ENCODE results near the gene FBXW4. TPM values are rescaled to one million over a fixed set of nuclear protein-coding genes. Genes with fewer than 3 reads are reported as not detected.

FBXW4 gene
- total RNA-seq, 1 donor from 2014 or later, result 24.4 TPM

DNA sequence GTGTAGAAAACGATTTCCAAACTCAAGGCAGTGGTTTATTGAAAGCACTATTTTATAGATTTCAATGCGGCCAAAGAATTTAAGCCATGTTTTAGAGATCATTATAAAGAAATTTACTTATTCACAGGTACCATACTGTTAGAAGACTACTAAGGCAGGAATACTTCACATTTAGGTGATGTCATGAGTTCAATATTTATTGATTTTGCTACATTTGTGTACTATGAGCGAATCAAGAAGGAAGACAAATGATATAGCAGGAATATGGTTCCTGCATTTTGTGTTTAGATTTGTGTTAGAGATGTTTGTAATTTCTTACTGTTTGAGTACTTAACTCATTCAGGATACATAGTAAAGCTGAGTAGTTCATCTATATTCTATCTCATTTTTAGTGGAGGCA, 1.7 kb upstream of the FBXW4 start:
- TF ChIP-seq, protein P1, sequence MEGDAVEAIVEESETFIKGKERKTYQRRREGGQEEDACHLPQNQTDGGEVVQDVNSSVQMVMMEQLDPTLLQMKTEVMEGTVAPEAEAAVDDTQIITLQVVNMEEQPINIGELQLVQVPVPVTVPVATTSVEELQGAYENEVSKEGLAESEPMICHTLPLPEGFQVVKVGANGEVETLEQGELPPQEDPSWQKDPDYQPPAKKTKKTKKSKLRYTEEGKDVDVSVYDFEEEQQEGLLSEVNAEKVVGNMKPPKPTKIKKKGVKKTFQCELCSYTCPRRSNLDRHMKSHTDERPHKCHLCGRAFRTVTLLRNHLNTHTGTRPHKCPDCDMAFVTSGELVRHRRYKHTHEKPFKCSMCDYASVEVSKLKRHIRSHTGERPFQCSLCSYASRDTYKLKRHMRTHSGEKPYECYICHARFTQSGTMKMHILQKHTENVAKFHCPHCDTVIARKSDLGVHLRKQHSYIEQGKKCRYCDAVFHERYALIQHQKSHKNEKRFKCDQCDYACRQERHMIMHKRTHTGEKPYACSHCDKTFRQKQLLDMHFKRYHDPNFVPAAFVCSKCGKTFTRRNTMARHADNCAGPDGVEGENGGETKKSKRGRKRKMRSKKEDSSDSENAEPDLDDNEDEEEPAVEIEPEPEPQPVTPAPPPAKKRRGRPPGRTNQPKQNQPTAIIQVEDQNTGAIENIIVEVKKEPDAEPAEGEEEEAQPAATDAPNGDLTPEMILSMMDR (IDR thresholded peaks at IDR 0.05; ENCODE audit: insufficient read depth, low read length, poor library complexity, severe bottlenecking), result no peak
- H3K36me3 ChIP-seq (ENCODE audit: control insufficient read depth, insufficient read depth, low read length), result no peaks in the 10 kb centered on the region
- no peaks in the 10 kb centered on the region for H3K27me3 ChIP-seq (ENCODE audit: control insufficient read depth, insufficient read depth, low read length)
- no peak for DNase-seq (ENCODE audit: low read depth)
- no peak overlapping the region for H3K4me3 ChIP-seq (ENCODE audit: low read depth, low read length)

DNA sequence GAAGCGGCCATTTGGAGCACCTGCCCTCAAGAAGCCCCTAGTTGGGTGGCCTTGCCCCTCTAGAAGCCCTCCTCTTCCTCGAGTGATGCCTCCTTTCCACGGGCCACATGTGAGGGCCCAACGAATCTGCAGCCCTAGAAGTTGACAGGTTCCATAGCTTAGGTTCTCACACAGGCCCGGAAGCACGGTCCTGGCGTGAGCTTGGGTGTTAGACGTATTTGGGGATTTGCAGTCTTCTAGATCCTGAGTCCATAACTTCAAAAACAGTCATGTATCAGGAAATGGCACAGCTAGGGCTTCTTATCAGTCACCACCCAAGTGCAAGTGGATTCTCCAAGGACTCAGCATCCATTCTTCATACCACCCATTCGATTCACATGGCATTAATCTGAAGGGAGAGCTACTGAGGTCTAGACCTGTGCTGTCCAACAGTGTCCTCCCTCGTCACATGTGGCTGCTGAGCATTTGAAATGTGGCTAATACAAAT, 477 bp upstream of the FBXW4 start:
- H3K4me3 ChIP-seq (ENCODE audit: low read depth, low read length), result peak overlapping the region; percentile 85
- TF ChIP-seq, protein P1 (IDR thresholded peaks at IDR 0.05; ENCODE audit: insufficient read depth, low read length, poor library complexity, severe bottlenecking), result no peak
- H3K27me3 ChIP-seq (ENCODE audit: control insufficient read depth, insufficient read depth, low read length), result no peaks in the 10 kb centered on the region
- no peak for DNase-seq (ENCODE audit: low read depth)
- H3K36me3 ChIP-seq (ENCODE audit: control insufficient read depth, insufficient read depth, low read length), result no peaks in the 10 kb centered on the region

DNA sequence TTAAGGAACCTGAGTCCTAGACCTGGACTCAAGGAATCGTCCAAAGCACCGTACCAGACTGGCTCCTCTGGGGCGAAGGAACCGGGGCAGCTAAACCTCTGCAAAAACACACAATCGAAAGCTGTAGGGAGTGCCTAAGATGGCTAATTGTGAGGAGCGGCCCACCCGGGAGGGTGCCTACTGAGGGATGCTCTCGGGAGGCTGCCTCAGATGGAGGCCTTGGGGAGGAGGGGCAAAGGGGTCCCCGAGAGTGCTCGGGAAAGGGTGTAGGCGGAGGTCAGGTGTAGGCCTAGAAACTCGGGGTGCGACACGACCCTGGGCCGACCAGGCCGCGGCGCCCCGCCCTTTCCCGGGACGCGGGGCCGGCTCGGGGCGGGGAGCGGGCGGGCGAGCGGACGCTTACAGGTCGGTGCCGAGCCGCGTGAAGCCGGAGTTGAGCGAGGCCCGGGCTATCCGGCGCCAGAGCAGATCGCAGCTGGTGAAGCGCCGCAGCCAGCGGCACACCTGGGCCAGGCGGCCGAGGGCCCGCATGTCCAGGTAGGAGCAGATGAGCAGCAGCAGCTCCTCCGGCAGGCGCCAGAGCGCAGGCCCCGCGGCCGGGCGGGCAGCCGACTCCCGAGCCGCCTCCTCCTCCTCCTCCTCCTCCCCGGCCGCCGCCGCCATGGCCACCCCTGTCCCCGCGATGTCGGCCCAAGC, 844 bp downstream of the FBXW4 start:
- Histone ChIP-seq H3K4me3 (ENCODE audit: low read depth, low read length) (peak overlapping the region; percentile 85), H3K27me3 (ENCODE audit: control insufficient read depth, insufficient read depth, low read length) (no peaks in the 10 kb centered on the region), H3K36me3 (ENCODE audit: control insufficient read depth, insufficient read depth, low read length) (no peaks in the 10 kb centered on the region)
- no peak for DNase-seq (ENCODE audit: low read depth)
- TF ChIP-seq, protein P1 (IDR thresholded peaks at IDR 0.05; ENCODE audit: insufficient read depth, low read length, poor library complexity, severe bottlenecking), result no peak

DNA sequence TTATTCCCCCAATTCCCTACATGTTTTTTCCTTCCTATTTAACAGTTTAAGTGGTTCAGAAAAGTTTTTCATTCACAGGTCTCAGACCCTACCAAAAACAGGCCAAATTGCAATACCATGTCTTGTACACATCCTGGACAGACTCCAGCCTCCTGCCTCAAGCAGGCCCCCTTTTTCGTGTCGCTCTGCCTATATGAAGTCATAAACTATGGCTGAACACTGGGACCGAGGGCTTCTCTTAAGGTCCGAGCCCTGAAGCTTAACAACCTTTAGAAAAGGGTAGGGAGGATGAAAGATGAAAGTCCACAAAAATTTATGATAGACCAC, 1.4 kb downstream of the FBXW4 start:
- H3K4me3 ChIP-seq (ENCODE audit: low read depth, low read length), result peak overlapping the region; percentile 85
- H3K27me3 ChIP-seq (ENCODE audit: control insufficient read depth, insufficient read depth, low read length), result no peaks in the 10 kb centered on the region
- no peaks in the 10 kb centered on the region for H3K36me3 ChIP-seq (ENCODE audit: control insufficient read depth, insufficient read depth, low read length)
- no peak for DNase-seq (ENCODE audit: low read depth)
- TF ChIP-seq, protein P1 (IDR thresholded peaks at IDR 0.05; ENCODE audit: insufficient read depth, low read length, poor library complexity, severe bottlenecking), result no peak

DNA sequence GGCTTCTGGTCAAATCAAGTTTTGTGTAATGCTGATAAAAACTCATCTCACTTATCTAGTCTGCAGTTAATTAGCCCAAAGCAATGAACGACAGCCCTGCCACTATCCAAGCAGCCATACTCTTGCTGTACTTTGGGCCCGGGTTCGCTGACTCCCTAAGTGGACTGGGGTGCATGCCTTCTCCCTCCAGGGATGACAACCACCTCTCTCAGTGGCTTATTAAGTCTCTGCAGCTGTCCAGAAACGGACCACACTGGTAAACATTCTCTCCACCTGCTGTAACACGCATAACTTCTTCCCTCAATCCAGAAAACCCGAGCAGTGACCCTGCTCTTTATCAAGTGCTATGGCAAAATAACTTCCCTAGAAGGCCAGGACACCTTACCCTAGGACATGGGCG, 3.9 kb downstream of the FBXW4 start:
- Histone ChIP-seq H3K4me3 (ENCODE audit: low read depth, low read length) (no peak overlapping the region), H3K27me3 (ENCODE audit: control insufficient read depth, insufficient read depth, low read length) (no peaks in the 10 kb centered on the region), H3K36me3 (ENCODE audit: control insufficient read depth, insufficient read depth, low read length) (no peaks in the 10 kb centered on the region)
- DNase-seq (ENCODE audit: low read depth), result no peak
- TF ChIP-seq, protein P1 (IDR thresholded peaks at IDR 0.05; ENCODE audit: insufficient read depth, low read length, poor library complexity, severe bottlenecking), result no peak

DNA sequence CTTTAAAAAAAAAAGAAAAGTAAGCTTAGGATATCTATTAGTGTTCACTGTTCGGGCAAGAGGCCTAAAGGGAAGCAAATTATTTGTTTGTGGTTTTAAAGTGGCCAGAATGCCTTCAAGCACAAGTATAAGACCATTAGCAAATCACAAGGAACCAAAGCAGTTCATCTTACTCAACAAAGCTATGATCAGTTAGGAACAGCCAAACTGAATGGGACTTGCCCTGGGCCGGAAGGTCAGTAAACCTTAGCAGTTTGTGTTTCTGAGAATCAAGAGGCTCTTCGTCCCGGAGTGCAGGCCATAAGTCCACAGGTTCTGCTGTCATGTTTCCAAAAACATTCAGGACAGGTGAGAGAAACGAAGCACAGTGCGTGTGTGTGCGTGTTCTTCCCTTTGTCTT, 4.5 kb downstream of the FBXW4 start:
- no peak overlapping the region for H3K4me3 ChIP-seq (ENCODE audit: low read depth, low read length)
- no peaks in the 10 kb centered on the region for H3K27me3 ChIP-seq (ENCODE audit: control insufficient read depth, insufficient read depth, low read length)
- TF ChIP-seq, protein P1 (IDR thresholded peaks at IDR 0.05; ENCODE audit: insufficient read depth, low read length, poor library complexity, severe bottlenecking), result no peak
- H3K36me3 ChIP-seq (ENCODE audit: control insufficient read depth, insufficient read depth, low read length), result no peaks in the 10 kb centered on the region
- DNase-seq (ENCODE audit: low read depth), result no peak

All from kidney epithelial cell (primary cell).